Measurements from ENCODE around the gene CALN1. TPM values are rescaled to one million over a fixed set of nuclear protein-coding genes. Genes with fewer than 3 reads are reported as not detected.
"Not testable (repeated sequence)": the region's sequence is repeated elsewhere in the genome, so short reads cannot be mapped to it uniquely, and the experiment has no call there.

The CALN1 gene
- total RNA-seq, 1 donor: 22.1 TPM

DNA sequence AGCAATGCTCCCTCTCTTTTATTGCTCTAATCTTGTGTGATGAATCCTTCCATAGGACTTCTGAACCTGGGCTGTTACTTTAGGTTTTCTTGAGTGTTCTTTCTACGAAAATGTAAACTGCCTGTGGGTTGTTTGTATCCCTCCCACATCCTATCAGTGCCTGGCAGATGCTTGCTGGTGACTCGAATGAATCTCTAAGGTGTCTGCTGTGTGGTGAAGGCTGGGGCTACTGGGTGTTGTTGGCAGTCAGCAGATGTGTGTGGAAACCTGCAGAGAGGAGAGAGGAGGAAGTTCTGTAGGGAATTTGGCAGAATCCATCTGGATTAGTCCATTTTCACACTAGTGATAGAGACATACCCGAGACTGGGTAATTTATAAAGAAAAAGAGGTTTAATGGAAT, 639.4 kb downstream of the CALN1 start:
- peak in 1 of 3 donors; percentile 13 for DNase-seq (ENCODE audit: low read depth in 2 of 3, low spot score in 2 of 3)

DNA sequence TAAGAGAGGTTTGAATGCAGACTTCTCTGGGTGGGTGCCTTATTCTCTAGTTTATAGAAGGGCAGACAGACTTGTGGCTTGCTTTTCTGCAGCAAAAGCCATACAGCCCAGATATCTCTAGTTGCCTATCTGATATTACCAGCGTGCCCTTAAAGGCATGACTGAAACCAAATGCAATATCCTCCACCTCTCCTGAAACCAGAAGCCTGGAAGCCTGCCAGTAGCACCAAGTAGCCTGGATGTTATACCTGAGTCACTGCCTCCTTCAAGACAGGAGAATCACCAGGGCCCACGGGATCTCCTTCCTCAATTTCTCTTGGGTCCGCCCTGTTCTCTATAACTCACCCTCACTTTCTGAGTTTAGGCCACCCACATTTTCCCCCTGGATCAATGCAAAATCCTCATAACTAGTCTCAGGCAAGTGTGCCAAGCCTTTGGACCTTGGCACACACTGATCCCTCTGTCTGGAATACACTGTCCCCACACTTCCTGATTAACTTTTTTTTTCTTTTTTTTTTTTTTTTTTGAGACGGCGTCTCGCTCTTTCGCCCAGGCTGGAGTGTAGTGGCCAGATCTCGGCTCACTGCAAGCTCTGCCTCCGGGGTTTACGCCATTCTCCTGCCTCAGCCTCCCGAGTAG, 641.8 kb downstream of the CALN1 start:
- peak in 2 of 3 donors; percentile 28 to 60 for DNase-seq (ENCODE audit: low read depth in 2 of 3, low spot score in 2 of 3)

DNA sequence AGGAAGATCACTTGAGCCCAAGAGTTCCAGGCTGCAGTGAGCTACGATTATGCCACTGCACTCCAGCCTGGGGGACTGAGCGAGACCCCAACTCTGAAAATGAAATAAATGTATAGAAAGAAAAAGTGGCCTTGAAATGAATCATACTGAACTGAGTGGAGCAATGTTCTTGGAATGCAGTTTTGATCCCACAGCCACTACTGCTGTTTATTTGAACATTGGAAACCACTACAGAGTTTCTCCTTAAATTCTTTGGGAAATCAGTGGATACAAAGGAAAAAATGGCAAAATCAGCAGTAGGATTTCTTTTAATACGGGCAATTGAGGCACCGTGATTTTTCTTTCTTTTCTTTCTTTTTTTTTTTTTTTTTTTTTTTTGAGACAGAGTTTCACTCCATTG, 642.8 kb downstream of the CALN1 start:
- no peak for DNase-seq (ENCODE audit: low read depth in 2 of 3, low spot score in 2 of 3)

DNA sequence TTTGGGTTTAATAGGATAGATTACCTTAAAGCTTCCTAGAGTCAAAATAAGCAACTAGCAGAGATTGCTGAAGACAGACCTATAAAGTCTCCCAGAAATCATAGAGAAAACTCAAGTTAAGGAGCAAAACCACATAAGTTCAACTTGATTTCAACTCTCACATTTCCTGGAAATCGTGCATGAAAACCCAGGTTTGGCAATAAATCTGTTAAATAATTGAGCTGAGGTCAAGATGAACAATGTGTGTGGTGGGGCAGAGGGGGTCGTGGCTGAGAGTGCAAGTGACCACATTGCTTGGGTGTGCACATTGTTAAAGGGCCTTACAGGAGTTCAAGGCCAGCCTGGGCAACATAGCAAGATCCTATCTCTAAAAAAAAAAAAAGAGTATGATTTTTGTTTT, 643.7 kb downstream of the CALN1 start:
- no peak for DNase-seq (ENCODE audit: low read depth in 2 of 3, low spot score in 2 of 3)

DNA sequence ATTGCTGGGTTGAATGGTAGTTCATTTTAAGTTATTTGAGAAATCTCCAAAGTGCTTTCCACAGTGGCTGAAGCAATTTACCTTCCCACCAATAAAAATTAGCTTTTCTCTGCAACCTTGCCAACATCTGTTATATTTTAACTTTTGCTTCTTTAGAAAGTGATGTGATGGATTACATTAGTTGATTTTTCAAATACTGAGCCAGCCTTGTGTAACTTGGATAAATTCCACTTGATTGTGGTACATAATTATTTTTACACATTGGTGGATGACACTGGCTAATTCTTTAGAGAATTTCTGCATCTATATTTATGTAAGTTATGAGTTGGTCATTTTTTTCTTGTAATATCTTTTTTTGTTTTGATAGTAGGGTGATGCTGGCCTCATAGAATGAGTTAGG, 646.1 kb downstream of the CALN1 start:
- DNase-seq (ENCODE audit: low read depth in 2 of 3, low spot score in 2 of 3): no peak

DNA sequence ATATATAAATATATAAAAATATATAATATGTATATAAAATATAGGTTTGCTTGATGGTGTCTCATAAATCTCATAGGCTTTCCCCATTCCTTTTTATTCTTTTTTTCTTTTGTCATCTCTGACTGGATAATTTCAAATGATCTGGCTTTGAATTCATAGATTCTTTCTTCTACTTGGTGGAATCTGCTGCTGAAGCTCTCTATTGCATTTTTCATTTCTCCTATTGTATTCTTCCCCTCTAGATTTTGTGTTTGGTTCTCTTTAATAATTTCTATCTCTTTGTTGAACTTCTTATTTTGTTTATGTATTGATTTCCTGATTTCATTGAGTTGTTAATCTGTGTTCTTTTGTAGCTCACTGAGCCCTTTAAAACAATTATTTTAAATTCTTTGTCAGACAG, 650.8 kb downstream of the CALN1 start:
- no peak for DNase-seq (ENCODE audit: low read depth in 2 of 3, low spot score in 2 of 3)

DNA sequence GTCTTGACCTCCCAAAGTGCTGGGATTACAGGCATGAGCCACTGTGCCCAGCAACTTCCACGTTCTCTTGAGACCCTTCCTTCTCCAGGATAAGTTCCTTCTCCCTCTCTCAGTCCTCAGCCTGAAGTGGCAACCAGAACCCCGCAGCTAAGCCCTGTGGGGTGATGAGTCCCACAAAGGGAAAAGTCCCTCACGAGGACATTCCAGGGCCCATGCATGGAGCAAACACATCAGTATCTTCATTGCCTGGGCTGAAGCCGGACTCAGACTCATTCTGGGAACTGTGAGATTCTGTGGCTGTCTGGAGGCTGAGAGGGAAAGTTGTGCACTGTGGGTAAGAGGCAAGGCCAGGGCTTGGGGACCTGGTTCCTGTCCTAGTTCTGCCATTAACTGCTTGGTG, 657.3 kb downstream of the CALN1 start:
- no peak for DNase-seq (ENCODE audit: low read depth in 2 of 3, low spot score in 2 of 3)

DNA sequence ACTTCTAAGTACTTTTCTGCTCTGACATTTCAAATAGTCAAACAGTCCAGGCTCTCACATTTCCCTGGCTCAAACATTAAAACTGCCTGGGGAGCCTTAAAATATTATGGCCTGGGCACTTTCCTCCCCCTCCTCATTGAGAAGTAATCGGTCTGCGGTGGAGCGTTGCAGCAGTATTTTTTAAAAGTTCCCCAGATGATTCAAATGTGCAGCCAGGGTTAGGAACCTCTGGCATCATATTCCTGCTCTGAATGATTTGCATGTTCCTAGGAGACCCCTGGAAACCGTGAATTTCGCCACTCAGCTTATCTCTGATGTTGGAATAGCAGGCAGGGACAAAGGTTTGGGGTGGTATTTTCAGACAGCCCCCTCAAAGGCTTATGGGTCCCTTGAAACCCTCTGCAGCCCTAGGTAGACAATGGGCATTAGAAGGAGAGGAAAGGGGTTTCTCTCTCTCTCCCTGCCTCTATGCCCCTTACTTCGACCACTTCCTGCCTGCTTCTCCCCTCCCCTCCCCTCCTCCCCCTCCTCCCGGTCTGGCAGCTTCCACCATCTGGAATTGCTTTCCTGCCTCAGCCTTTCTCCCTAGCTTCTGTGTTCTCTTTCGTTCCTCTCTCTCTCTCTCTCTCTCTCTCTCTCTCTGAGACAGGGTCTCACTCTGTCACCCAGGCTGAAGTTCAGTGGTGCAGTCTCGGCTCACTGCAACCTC, 658.0 kb downstream of the CALN1 start:
- DNase-seq (ENCODE audit: low read depth in 2 of 3, low spot score in 2 of 3): no peak

DNA sequence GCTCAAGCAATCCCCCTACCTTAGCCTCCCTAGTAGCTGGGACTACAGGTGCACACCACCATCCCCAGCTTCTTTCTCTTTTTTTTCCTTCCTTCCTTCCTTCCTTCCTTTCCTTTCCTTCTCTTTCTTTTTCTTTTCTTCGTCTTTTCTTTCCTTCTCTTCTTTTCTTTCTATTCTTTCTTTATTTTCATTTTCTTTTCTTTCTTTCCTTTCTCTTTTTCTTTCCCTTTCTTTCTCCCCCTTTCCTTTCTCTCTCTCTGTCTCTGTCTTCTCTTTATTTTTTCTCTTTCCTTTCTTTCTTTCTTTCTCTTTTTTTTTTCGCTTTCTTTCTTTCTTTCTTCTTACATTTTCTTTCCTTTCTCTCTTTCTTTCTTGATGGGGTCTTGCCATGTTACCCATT, 658.9 kb downstream of the CALN1 start:
- DNase-seq (ENCODE audit: low read depth in 2 of 3, low spot score in 2 of 3): no peak

DNA sequence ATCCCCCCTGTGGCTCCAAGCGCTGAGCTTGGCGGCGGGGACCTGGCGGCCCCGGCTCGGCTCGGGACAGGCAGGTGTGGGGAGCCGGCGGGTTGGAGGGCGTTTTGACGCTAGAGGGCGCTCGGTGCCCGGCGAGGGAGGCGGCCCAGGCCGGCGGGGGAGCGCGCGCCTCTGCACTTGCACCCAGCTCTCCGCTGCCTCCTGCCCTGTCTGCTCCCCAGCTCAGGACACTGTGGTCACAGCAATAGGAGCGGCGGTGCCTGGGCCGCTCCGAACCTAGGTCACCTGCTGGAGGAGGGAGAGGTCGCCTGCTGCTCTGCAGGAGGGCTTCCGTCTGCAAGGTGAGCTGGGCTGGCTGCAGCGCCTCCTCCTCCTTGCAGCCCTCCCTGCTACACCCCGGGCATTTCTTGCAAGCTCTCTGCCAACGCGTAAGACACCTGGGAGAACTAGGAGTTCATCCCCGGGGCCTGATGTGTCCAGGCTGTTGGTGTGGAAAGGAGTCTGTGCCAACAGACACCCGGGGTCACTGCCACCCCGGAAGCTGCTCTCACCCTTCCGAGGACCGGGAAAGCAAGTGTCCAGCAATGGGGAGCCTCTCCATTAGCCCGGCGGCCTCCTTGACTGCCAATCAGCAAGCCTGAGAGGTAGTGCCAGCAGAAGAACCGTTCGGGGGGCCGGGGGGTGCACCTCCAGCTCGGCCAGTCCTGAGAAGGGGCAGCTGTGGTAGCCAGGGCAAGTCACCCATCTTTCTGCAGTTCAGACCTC, 659.8 kb downstream of the CALN1 start:
- DNase-seq (ENCODE audit: low read depth in 2 of 3, low spot score in 2 of 3): peak in 2 of 3 donors; percentile 65 to 75

DNA sequence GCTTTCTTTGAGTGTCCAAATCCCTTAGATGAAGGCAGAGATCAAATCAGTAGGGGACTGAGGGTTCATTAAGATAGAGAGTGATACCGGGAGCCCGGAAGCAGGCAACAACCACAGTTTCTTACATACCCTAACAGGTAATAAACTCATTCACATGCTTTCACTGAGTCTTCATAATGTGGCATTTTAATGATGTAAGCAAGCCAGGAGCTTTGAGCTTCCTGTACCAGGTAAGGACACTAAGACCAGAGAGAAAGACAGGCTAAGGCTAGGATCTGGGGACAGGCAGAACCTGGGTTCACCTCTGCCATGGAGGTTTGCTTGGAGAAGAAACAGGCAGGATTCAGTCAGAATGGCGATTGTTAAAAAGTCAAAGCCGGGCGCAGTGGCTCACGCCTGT, 661.8 kb downstream of the CALN1 start:
- no peak for DNase-seq (ENCODE audit: low read depth in 2 of 3, low spot score in 2 of 3)

DNA sequence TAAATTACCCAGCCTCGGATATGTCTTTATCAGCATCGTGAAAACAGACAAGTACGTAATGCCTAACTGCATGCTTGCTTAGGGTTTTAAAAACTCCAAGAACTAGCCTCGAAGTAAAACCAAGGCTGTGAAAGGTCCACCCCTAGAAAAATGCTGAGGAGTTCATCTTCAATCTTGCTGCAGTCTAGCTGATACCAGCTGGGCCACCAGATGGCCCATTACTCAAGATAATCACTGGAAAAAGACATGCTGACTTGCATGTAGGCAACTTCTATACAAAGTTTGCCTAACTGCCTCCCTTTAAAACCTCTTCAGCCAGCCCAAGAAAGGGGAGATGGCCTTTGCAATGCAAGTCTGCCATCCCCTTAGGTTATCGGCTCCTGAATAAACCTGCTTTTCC, 666.1 kb downstream of the CALN1 start:
- no peak for DNase-seq (ENCODE audit: low read depth in 2 of 3, low spot score in 2 of 3)

DNA sequence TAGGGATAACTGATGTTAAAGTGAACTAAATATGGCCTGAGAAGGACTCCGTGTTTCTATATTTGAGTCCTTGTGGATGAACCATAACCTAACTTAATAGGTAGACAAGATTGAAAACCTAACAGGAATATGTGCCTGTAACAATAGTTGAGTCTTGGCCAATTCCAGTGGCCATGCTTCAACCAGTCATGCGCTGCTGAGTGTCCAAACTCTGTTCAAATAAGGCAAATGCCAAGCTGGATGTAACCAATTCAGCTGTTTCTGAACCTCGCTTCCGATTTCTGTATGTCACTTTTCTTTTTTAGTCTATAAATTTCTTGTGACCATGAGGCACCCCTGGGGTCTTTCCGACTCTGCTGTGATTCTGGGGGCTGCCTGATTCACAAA, 672.0 kb downstream of the CALN1 start:
- no peak for DNase-seq (ENCODE audit: low read depth in 2 of 3, low spot score in 2 of 3)

DNA sequence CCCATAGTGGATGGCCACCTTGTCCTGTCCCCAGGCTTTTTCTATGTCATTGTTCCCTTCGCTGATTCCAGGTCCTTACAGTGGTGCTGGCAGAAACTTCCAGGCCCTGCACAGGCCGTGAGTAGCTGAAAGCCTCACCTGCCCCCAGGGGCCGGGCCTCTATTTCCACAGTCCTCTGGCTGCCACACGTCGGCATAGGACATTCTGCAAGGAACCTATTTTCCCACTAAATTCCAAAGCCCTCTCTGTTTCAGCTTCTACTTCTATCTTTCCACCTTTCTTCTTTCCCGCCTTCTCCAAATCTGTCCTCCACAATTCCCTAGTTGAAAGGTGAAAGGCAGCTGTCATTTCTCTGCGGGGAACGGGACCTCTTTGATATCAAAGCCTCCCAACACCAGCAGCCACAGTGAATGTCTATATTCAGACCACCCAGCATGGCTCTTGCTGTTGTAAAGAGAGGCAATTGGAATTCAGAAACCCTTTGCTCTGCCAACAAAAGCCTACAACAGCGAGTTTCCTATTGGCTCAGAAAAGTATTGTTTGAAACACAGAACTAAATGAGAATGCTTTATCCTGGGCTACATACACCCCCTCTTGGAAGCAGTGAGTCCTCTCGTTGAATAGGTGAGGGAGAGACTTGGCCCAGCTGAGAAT, 672.5 kb downstream of the CALN1 start:
- no peak for DNase-seq (ENCODE audit: low read depth in 2 of 3, low spot score in 2 of 3)

DNA sequence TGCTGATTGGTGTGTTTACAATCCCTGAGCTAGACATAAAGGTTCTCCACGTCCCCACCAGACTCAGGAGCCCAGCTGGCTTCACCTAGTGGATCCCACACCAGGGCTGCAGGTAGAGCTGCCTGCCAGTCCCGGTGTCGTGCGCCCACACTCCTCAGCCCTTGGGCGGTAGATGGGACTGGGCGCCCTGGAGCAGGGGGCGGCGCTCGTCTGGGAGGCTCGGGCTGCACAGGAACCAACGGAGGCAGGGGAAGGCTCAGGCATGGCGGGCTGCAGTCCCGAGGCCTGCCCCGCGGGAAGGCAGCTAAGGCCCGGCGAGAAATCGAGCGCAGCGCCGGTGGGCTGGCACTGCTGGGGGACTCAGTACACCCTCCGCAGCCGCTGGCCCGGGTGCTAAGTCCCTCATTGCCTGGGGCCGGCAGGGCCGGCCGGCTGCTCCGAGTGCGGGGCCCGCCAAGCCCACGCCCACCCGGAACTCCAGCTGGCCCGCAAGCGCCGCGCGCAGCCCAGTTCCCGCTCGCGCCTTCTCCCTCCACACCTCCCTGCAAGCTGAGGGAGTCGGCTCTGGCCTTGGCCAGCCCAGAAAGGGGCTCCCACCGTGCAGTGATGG, 674.1 kb downstream of the CALN1 start:
- DNase-seq (ENCODE audit: low read depth in 2 of 3, low spot score in 2 of 3): not testable (repeated sequence)

DNA sequence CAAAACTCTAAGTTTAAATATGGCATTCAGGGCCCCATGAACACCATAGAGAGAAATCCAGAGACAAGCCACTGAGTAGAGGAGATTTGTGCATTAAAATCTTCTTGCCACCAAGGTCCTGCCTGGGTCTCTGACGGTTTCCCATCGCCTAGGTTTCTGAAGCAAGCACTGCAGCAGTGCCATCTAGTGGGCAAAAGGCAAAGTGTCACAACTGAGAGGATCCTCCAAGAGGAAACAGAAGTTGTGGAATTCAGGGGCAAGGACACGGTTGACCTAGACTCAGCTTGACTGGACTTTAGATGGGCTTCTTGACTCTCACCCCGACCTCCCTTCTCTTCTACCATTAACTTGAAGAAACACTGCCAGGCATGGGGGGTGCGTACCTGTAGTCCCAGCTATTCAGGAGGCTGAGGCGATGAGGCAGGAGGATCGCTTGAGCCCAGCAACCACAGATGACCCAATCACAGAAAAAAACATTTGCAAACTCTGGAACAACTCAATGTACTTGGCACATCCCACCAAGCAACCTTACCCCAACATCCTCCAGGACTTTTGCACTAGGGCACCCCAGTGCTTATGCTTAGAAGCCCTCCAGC, 676.1 kb downstream of the CALN1 start:
- DNase-seq (ENCODE audit: low read depth in 2 of 3, low spot score in 2 of 3): peak in 2 of 3 donors; percentile 52 to 75

DNA sequence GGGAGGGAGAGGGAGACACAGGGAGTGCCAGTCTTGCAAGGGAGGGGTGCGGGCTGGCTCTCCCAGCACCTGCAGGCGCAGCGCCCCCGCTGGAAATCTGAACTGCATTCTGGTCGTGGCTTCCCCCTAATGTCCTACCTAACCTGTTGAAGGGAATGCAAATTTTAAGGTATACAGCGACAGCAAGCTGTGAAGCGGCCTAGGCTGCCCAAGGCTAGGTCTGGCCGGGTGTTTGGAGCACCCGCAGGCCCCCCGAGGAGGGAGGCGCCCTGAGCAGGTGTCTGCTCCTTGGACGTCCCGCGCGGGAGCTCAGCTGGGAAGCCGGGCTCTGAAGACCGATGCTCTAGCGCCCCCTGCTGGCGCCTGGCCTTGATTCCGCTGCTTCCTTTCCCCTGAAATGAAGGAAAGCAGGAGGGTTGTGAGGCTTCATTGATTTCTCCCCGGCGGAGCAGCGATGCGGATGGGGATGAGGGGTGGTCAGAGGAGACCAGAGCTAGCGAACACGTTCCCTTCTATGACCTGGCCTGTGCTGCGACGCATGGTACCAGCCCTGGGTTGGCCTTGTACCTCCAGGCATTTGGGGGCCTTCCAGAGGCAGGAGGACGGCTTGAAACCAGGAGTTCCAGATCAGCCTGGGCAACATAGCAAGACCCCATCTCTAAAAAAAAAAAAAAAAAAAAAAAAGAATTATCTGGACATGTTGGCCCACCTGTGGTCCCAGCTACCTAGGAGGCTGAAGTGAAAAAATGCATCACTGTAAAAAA, 678.8 kb downstream of the CALN1 start:
- DNase-seq (ENCODE audit: low read depth in 2 of 3, low spot score in 2 of 3): peak; percentile 14 to 82 (median 75)

DNA sequence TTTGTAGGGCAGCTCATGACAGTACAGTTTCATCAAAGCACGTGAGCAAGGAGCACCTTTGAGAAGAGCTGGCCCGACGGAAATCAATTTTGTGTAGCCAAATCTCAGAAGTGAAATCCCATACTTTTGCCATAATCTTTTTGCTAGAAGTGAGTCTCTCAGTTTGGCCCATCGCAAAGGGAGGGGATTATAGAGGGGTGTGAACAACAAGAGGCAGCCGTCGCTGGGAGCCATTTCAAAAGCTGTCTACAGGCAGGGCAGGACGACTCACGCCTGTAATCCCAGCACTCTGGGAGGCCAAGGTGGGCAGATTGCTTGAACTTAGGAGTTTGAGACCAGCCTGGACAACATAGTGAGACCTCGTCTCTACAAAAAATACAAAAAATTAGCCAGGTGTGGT, 680.4 kb downstream of the CALN1 start:
- DNase-seq (ENCODE audit: low read depth in 2 of 3, low spot score in 2 of 3): no peak

Measured in hematopoietic multipotent progenitor cell (in vitro differentiated cells).